Measurements from ENCODE around the gene KHK. TPM values are rescaled to one million over a fixed set of nuclear protein-coding genes. Genes with fewer than 3 reads are reported as not detected.

Gene KHK
- total RNA-seq, 1 experiment from 2014 or later: 1.5 TPM

- in situ Hi-C loops (cut with HindIII; ENCODE audit: low pct_unique_long_range_greater_than_20kb, low sequenced_read_pairs) (no loop called here), intact Hi-C loops (cut with micrococcal nuclease; ENCODE audit: unreplicated experiment) (loop anchor here (10.0 kb wide), 1 partner anchor 118 kb away; no protein-coding TSS in a partner anchor)
- ATAC-seq: no peak
- CTCF ChIA-PET: no interaction called here
- TF ChIP-seq, protein P1, sequence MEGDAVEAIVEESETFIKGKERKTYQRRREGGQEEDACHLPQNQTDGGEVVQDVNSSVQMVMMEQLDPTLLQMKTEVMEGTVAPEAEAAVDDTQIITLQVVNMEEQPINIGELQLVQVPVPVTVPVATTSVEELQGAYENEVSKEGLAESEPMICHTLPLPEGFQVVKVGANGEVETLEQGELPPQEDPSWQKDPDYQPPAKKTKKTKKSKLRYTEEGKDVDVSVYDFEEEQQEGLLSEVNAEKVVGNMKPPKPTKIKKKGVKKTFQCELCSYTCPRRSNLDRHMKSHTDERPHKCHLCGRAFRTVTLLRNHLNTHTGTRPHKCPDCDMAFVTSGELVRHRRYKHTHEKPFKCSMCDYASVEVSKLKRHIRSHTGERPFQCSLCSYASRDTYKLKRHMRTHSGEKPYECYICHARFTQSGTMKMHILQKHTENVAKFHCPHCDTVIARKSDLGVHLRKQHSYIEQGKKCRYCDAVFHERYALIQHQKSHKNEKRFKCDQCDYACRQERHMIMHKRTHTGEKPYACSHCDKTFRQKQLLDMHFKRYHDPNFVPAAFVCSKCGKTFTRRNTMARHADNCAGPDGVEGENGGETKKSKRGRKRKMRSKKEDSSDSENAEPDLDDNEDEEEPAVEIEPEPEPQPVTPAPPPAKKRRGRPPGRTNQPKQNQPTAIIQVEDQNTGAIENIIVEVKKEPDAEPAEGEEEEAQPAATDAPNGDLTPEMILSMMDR (IDR thresholded peaks at IDR 0.05): no peak
- TF ChIP-seq TCF7L2 (IDR thresholded peaks at IDR 0.05; ENCODE audit: low read depth, low read length): no peak
- no peak for TF ChIP-seq SIN3A (IDR thresholded peaks at IDR 0.05; ENCODE audit: borderline replicate concordance, insufficient read depth, low read depth, low read length)
- no peak for TF ChIP-seq POLR2AphosphoS5 (IDR thresholded peaks at IDR 0.05; ENCODE audit: low read depth, low read length)
- TF ChIP-seq, protein P2, sequence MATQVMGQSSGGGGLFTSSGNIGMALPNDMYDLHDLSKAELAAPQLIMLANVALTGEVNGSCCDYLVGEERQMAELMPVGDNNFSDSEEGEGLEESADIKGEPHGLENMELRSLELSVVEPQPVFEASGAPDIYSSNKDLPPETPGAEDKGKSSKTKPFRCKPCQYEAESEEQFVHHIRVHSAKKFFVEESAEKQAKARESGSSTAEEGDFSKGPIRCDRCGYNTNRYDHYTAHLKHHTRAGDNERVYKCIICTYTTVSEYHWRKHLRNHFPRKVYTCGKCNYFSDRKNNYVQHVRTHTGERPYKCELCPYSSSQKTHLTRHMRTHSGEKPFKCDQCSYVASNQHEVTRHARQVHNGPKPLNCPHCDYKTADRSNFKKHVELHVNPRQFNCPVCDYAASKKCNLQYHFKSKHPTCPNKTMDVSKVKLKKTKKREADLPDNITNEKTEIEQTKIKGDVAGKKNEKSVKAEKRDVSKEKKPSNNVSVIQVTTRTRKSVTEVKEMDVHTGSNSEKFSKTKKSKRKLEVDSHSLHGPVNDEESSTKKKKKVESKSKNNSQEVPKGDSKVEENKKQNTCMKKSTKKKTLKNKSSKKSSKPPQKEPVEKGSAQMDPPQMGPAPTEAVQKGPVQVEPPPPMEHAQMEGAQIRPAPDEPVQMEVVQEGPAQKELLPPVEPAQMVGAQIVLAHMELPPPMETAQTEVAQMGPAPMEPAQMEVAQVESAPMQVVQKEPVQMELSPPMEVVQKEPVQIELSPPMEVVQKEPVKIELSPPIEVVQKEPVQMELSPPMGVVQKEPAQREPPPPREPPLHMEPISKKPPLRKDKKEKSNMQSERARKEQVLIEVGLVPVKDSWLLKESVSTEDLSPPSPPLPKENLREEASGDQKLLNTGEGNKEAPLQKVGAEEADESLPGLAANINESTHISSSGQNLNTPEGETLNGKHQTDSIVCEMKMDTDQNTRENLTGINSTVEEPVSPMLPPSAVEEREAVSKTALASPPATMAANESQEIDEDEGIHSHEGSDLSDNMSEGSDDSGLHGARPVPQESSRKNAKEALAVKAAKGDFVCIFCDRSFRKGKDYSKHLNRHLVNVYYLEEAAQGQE (IDR thresholded peaks at IDR 0.05; ENCODE audit: insufficient read depth in 1 of 2, low read depth in 2 of 2, low read length in 1 of 2): no peak
- no peak overlapping the region for H3K27ac ChIP-seq (ENCODE audit: low read length)
- H3K4me1 ChIP-seq (ENCODE audit: control insufficient read depth, insufficient read depth, low read length): peaks cover 7% of the 10 kb centered on the region
- POLR2A ChIA-PET: no interaction called here
- no peaks in the 10 kb centered on the region for H3K9me3 ChIP-seq (ENCODE audit: control insufficient read depth, insufficient read depth, low read depth, low read length)
- DNase-seq (ENCODE audit: low read depth, low spot score): no peak
- H3K27me3 ChIP-seq (ENCODE audit: control insufficient read depth, insufficient read depth, low read length): no peaks in the 10 kb centered on the region
- H3K4me3 ChIP-seq (ENCODE audit: low read depth in 2 of 2, low read length in 2 of 2): no peak overlapping the region
- no TSS peak for BruUV-seq (replicated peaks)
- H3K36me3 ChIP-seq (ENCODE audit: control insufficient read depth, insufficient read depth, low read length): no peaks in the 10 kb centered on the region
Observed at GRCh38 chr2:27082773-27083409, 3.7 kb upstream of the KHK start.

GRCh38 chr2:27083410-27084296, 2.9 kb upstream of the KHK start:
- Histone ChIP-seq H3K9me3 (ENCODE audit: control insufficient read depth, insufficient read depth, low read depth, low read length) (no peaks in the 10 kb centered on the region), H3K4me1 (ENCODE audit: control insufficient read depth, insufficient read depth, low read length) (peaks cover 7% of the 10 kb centered on the region), H3K27me3 (ENCODE audit: control insufficient read depth, insufficient read depth, low read length) (no peaks in the 10 kb centered on the region), H3K36me3 (ENCODE audit: control insufficient read depth, insufficient read depth, low read length) (no peaks in the 10 kb centered on the region), H3K27ac (ENCODE audit: low read length) (no peak overlapping the region), H3K4me3 (ENCODE audit: low read depth in 2 of 2, low read length in 2 of 2) (no peak overlapping the region)
- POLR2A ChIA-PET: no interaction called here
- DNase-seq (ENCODE audit: low read depth, low spot score) (no peak), ATAC-seq (no peak)
- TF ChIP-seq, protein P2 (IDR thresholded peaks at IDR 0.05; ENCODE audit: insufficient read depth in 1 of 2, low read depth in 2 of 2, low read length in 1 of 2): no peak
- TF ChIP-seq, protein P1 (IDR thresholded peaks at IDR 0.05): no peak
- no peak for TF ChIP-seq POLR2AphosphoS5 (IDR thresholded peaks at IDR 0.05; ENCODE audit: low read depth, low read length)
- no peak for TF ChIP-seq TCF7L2 (IDR thresholded peaks at IDR 0.05; ENCODE audit: low read depth, low read length)
- no peak for TF ChIP-seq SIN3A (IDR thresholded peaks at IDR 0.05; ENCODE audit: borderline replicate concordance, insufficient read depth, low read depth, low read length)
- intact Hi-C loops (cut with micrococcal nuclease; ENCODE audit: unreplicated experiment): loop anchor here (10.0 kb wide), 1 partner anchor 119 kb away; no protein-coding TSS in a partner anchor
- in situ Hi-C loops (cut with HindIII; ENCODE audit: low pct_unique_long_range_greater_than_20kb, low sequenced_read_pairs): no loop called here
- CTCF ChIA-PET: no interaction called here
- no TSS peak for BruUV-seq (replicated peaks)

Measured in Panc1 (cell line).